GM23338 (cell line): ENCODE results near the gene FGFR3.

Experiments
- CREB1 ChIP-seq: fragments of 250-450 bp; sonication (Bioruptor Pico); IDR thresholded peaks from 2 replicates; pipeline ENCODE4 v1.5.0; 2020; ENCODE audit warnings: low read depth, mild to moderate bottlenecking, moderate library complexity
- CTCF ChIP-seq, 2 experiments: fragments of 200-600 bp in 1 of 2; sonication (generic) in 1 of 2; conservative IDR thresholded peaks; 2 replicates each; pipeline versions ENCODE4 v1.5.1 to v1.6.1; 2016 to 2017; ENCODE audit warnings: antibody characterized with exemption in 2 of 2, low read depth in 2 of 2, mild to moderate bottlenecking in 2 of 2, moderate library complexity in 1 of 2
- EZH2 ChIP-seq: fragments of 200-600 bp; sonication (generic); IDR thresholded peaks from one replicate; pipeline ENCODE4 v1.8.0; 2017; ENCODE audit warnings: antibody characterized with exemption, mild to moderate bottlenecking, low read depth; ENCODE audit not compliant: unreplicated experiment
- NANOG ChIP-seq: IDR thresholded peaks from 2 replicates; pipeline ENCODE4 v1.6.1; 2016; ENCODE audit warnings: antibody characterized with exemption, borderline replicate concordance
- POLR2AphosphoS5 ChIP-seq: IDR thresholded peaks from 2 replicates; pipeline ENCODE4 v1.6.1; 2016; ENCODE audit warnings: antibody characterized with exemption, low read depth
- REST ChIP-seq: IDR thresholded peaks from one replicate; pipeline ENCODE4 v1.6.1; 2018; ENCODE audit warnings: antibody characterized with exemption; ENCODE audit not compliant: unreplicated experiment
- ZNF331 ChIP-seq: fragments of 250-450 bp; sonication (Bioruptor Pico); IDR thresholded peaks from 2 replicates; pipeline ENCODE4 v1.5.0; 2020; ENCODE audit warnings: low read depth, mild to moderate bottlenecking, moderate library complexity
- ZNF462 ChIP-seq: fragments of 250-450 bp; sonication (Bioruptor Pico); IDR thresholded peaks from 2 replicates; pipeline ENCODE4 v1.5.0; 2020; ENCODE audit warnings: mild to moderate bottlenecking, moderate library complexity

GRCh38 chr4:1851575-1852410 lies 58.7 kb downstream of the FGFR3 start:
- TF ChIP-seq CTCF (conservative IDR thresholded peaks at IDR 0.05; ENCODE audit: low read depth in 2 of 2) = no peak
- TF ChIP-seq EZH2 = no peak
- TF ChIP-seq REST = no peak
- TF ChIP-seq ZNF462 (CRISPR knock-in tag) = no peak
- no peak for TF ChIP-seq POLR2AphosphoS5
- TF ChIP-seq CREB1 (CRISPR knock-in tag) = no peak
- TF ChIP-seq ZNF331 (CRISPR knock-in tag) = no peak
- no peak for TF ChIP-seq NANOG
